SJCRH30 (cell line): ENCODE data around the gene CD4. TPM values are rescaled to one million over a fixed set of nuclear protein-coding genes. Genes with fewer than 3 reads are reported as not detected.
"Not testable (repeated sequence)": the region's sequence is repeated elsewhere in the genome, so short reads cannot be mapped to it uniquely, and the experiment has no call there.

Experiments
- DNase-seq, 2 experiments: peaks; one replicate each; pipeline ENCODE4 v3.0.0-alpha.2; 2015 to 2020
- H3K27ac ChIP-seq: fragments of 250-450 bp; sonication (Bioruptor Pico); 2 replicates; pipeline ENCODE4 v1.5.1; 2020; ENCODE audit warnings: mild to moderate bottlenecking, moderate library complexity
- H3K27me3 ChIP-seq: fragments of 250-450 bp; sonication (Bioruptor Pico); 2 replicates; pipeline ENCODE4 v1.5.1; 2020; ENCODE audit warnings: mild to moderate bottlenecking, moderate library complexity
- H3K36me3 ChIP-seq: fragments of 250-450 bp; sonication (Bioruptor Pico); 2 replicates; pipeline ENCODE4 v1.5.1; 2020; ENCODE audit warnings: mild to moderate bottlenecking, moderate library complexity
- H3K4me1 ChIP-seq: fragments of 250-450 bp; sonication (Bioruptor Pico); 2 replicates; pipeline ENCODE4 v1.5.1; 2020; ENCODE audit warnings: mild to moderate bottlenecking, moderate library complexity
- H3K4me3 ChIP-seq: fragments of 250-450 bp; sonication (Bioruptor Pico); 2 replicates; pipeline ENCODE4 v1.5.1; 2020; ENCODE audit warnings: mild to moderate bottlenecking, moderate library complexity
- H3K9me3 ChIP-seq: fragments of 250-450 bp; sonication (Bioruptor Pico); replicated peaks from 2 replicates; pipeline ENCODE4 v1.5.1; 2020; ENCODE audit warnings: mild to moderate bottlenecking, moderate library complexity
- total RNA-seq: library from RNA; depleted of rRNA; stranded (reverse); fragments of >200 nt; shearing (Covaris generic); gene quantifications from 2 replicates; pipeline ENCODE4 v1.2.3, GENCODE V29; 2014; rRNA removed

The CD4 gene
- total RNA-seq = not detected in 2 replicates

DNA sequence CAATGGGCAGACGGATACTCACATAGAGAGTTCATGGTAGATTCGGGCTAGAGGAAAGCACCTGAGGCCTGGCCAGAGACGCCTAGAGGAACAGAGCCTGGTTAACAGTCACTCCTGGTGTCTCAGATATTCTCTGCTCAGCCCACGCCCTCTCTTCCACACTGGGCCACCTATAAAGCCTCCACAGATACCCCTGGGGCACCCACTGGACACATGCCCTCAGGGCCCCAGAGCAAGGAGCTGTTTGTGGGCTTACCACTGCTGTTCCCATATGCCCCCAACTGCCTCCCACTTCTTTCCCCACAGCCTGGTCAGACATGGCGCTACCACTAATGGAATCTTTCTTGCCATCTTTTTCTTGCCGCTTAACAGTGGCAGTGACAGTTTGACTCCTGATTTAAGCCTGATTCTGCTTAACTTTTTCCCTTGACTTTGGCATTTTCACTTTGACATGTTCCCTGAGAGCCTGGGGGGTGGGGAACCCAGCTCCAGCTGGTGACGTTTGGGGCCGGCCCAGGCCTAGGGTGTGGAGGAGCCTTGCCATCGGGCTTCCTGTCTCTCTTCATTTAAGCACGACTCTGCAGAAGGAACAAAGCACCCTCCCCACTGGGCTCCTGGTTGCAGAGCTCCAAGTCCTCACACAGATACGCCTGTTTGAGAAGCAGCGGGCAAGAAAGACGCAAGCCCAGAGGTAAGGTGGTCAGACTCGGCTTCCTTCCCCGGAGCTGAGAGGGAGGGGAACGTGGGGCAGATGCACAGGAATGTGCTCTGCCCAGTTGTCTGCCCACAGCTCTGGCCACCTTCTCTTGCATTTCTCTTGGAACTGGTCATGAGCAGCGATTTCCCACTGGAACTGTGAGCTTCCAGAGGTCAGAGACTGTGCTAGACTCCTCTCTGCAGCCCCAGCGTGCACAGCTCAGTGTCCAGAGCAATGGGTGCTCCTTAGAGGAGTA, at the start of gene CD4:
Gene CD4, plus strand, starts transcription at position 557 of the 953 bp plus-strand sequence. CDS start 10,611 bp downstream, outside the sequence.
- no peaks in the 10 kb centered on the region for H3K9me3 ChIP-seq
- H3K4me1 ChIP-seq = peaks cover 9% of the 10 kb centered on the region; the same call in 1 of the 2 replicates
- DNase-seq = no peak
- no peak within 1 kb of the TSS for H3K4me3 ChIP-seq
- no peaks in the 10 kb centered on the region; the same call in 1 of the 2 replicates for H3K27me3 ChIP-seq
- no peak within 1 kb of the TSS for H3K27ac ChIP-seq
- H3K36me3 ChIP-seq = no peaks in the 10 kb centered on the region

GRCh38 chr12:6742080-6742479, 47.2 kb upstream of the CD4 start:
- not testable (repeated sequence) for DNase-seq, H3K27ac ChIP-seq, H3K4me3 ChIP-seq, H3K4me1 ChIP-seq, H3K27me3 ChIP-seq, H3K9me3 ChIP-seq, H3K36me3 ChIP-seq

DNA sequence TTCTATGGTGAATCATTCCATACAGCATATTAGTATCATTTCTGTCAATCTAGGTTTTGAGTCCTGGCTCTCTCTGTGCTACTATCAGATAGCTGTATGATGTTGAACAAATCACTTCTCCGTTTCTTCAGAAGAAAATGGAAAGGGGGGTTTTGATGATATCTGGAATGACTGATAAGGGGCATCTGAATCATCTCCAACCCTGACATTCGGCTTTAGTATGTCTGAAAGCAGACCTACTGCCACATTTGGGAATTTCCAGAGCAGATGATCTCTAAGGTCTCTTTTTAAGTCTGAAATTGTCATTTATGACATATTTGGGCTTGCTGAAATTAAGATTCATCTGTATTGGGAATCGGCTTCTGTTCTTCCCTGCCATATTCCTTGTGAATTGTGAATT, 46.5 kb upstream of the CD4 start:
- Histone ChIP-seq H3K27ac (no peak overlapping the region), H3K36me3 (peaks cover 12% of the 10 kb centered on the region), H3K27me3 (no peaks in the 10 kb centered on the region), H3K9me3 (no peaks in the 10 kb centered on the region), H3K4me1 (no peaks in the 10 kb centered on the region), H3K4me3 (no peak overlapping the region)
- DNase-seq = no peak

- H3K36me3 ChIP-seq = peaks cover 17% of the 10 kb centered on the region
- not testable (repeated sequence) for H3K27ac ChIP-seq, DNase-seq, H3K4me1 ChIP-seq, H3K9me3 ChIP-seq, H3K27me3 ChIP-seq, H3K4me3 ChIP-seq
These were observed 46.0 kb upstream of the CD4 start for GRCh38 chr12:6743300-6743699.

DNA sequence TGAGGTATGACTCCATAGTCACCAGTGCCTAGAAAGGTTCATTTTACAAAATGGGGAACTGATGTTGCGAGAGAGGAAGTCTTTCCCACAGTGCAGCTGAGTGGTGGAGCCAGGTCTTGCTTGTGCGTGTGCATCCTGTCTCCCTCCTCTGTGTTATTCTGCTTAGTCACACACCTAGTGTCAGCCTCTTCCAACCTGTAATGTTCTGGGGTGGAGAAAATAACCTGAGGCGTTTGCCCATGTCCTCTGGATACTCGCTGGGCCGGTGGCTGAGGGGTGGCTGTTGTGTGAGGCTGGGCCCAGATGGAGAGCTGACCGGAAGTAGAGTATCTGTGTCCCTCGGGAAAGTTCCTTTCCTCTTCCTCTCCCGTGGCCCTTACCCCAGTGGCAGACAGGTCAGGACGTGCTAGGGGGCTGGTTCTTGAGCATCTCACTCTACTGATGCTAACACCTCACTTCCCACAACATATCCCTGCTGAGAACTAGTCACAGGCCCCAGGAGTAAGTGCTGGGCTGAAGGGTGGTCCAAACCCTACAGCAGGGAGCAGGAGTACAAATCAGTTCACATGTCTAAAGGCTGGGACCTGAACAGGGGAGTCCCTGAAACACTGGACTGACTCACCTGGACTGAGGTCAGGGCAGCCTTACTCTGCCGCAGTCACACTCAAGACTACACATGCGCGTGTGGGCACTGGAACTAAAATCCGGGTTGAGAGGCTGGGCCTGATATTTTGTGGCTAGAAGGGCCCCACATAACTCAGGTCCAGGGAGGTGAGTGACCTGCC, 43.4 kb upstream of the CD4 start:
- H3K4me3 ChIP-seq = no peak overlapping the region
- no peak overlapping the region for H3K27ac ChIP-seq
- H3K4me1 ChIP-seq = no peaks in the 10 kb centered on the region
- no peaks in the 10 kb centered on the region for H3K27me3 ChIP-seq
- H3K9me3 ChIP-seq = no peaks in the 10 kb centered on the region
- H3K36me3 ChIP-seq = peaks cover 34% of the 10 kb centered on the region
- no peak for DNase-seq

- no peaks in the 10 kb centered on the region for H3K9me3 ChIP-seq
- no peak overlapping the region for H3K4me3 ChIP-seq
- H3K36me3 ChIP-seq = peaks cover 46% of the 10 kb centered on the region
- peaks cover 4% of the 10 kb centered on the region for H3K4me1 ChIP-seq
- no peaks in the 10 kb centered on the region for H3K27me3 ChIP-seq
- no peak for DNase-seq
- H3K27ac ChIP-seq = no peak overlapping the region
These were observed 42.1 kb upstream of the CD4 start for GRCh38 chr12:6747216-6747615.

GRCh38 chr12:6748761-6749160, 40.6 kb upstream of the CD4 start:
- H3K27me3 ChIP-seq = no peaks in the 10 kb centered on the region
- no peak for DNase-seq
- H3K4me3 ChIP-seq = no peak overlapping the region
- peaks cover 46% of the 10 kb centered on the region for H3K36me3 ChIP-seq
- H3K27ac ChIP-seq = no peak overlapping the region
- H3K4me1 ChIP-seq = peaks cover 5% of the 10 kb centered on the region
- H3K9me3 ChIP-seq = no peaks in the 10 kb centered on the region

DNA sequence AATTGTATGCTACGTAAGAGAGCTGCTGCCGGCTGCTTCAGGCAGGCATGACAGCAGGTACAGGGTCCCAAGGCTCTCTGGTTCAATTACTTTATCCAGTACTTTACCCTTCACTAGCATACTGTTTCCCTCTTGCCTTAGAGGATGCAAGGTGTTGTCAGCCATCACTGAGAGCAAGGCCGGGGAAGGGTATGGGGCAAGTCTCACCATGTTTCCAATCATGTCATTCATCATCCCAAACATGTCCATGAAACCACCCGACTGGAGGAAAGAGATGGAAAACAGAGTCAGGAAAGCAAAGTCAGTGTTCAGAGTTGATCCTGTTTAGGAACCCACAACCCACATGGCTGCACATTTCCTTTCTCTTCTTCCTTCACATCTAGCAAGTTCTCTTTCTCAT, 38.8 kb upstream of the CD4 start:
- peaks cover 45% of the 10 kb centered on the region for H3K36me3 ChIP-seq
- no peak for DNase-seq
- H3K4me1 ChIP-seq = peaks cover 10% of the 10 kb centered on the region
- no peaks in the 10 kb centered on the region for H3K9me3 ChIP-seq
- H3K4me3 ChIP-seq = no peak overlapping the region
- no peaks in the 10 kb centered on the region for H3K27me3 ChIP-seq
- no peak overlapping the region for H3K27ac ChIP-seq

GRCh38 chr12:6751767-6752166, 37.6 kb upstream of the CD4 start:
- Histone ChIP-seq H3K9me3 (no peaks in the 10 kb centered on the region), H3K4me1 (peaks cover 10% of the 10 kb centered on the region), H3K4me3 (peak overlapping the region; percentile 93), H3K27ac (no peak overlapping the region; the same call in 1 of the 2 replicates), H3K27me3 (no peaks in the 10 kb centered on the region), H3K36me3 (peaks cover 41% of the 10 kb centered on the region)
- no peak for DNase-seq

DNA sequence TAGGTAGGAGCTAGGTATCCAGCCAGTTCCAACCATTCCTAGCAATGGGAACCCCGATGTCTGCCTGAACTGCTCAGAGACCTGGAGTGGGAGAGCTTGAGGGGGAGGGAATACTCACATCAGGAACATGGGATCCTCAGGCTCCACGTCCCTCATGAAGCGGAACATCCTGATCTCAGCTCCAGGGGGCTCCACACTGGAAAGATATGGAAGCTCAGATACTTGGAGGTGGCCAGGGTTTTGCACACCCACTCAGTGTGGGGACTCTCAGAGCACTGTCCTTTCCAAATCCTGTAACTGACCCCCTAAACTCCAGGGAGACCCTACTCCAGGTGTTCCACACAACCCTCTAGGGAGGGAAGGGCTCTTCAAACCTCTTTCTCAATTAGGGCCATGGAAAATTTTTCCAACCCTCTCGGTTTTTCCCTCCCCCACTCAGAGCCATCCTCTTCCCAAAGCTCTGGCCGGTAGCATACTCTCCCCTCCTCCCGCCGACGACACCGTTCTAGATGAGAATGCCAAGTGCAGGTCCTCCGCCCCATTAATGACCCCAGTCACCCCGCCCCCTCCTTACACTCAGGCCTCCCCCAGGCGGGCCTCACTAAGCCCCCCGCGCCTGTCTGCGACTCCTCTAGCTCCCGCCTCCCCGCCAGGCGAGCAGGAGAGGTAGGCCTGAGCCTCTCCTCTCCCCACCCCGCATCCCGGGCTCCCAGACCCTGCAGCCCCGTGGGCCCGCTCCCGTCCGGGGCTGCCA, 37.0 kb upstream of the CD4 start:
- no peaks in the 10 kb centered on the region for H3K9me3 ChIP-seq
- H3K36me3 ChIP-seq = peaks cover 38% of the 10 kb centered on the region
- H3K27ac ChIP-seq = peak overlapping the region; percentile 78
- peak; percentile 66 to 67 for DNase-seq
- no peaks in the 10 kb centered on the region for H3K27me3 ChIP-seq
- H3K4me3 ChIP-seq = peak overlapping the region; percentile 93
- peaks cover 10% of the 10 kb centered on the region for H3K4me1 ChIP-seq

DNA sequence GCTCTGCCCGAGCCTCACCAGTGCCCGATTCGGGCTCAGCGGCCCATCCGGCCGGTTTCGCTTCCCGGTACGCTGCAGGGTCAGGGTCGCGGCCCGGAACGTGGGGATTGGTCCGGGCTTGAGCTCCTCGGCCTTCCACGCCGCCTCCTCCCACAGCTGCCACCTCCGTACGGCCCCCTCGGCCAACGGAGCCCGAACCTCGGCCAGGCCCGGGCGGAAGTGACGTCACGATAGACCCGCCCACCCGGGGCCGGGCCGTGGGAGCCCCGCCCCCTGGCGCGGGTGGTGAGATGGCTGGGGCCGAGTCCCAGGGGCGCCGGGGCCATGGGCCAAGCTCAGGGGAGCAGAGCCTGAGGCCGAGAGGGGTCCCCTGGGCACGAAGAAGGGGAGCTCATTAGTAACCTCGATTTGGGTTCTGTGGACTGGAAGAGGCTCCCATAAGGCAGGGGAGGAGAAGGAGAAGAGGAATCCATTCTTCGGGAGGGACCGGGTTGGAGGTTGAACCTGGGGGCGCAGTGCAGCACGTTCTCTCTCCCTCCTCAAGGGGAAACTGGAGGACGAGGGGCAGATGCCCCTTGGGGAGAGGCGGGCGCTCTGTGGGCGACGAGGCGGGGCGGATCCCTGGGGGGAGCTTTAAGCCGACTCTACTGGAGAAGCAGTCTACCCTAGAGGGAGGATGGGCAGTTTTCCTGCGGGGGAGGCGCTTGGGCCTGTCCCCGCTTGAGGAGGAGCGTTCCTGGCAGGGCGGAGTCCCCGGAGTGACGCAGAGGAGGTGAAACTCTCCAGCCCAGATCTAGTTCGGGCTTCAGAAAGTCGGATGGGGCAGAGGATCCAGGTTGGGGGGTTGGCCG, 36.2 kb upstream of the CD4 start, which contains the start of gene MLF2:
Gene MLF2, minus strand, starts transcription at position 221 of the 851 bp plus-strand sequence. CDS start 807 bp downstream, outside the sequence.
- Histone ChIP-seq H3K27me3 (no peaks in the 10 kb centered on the region), H3K9me3 (no peaks in the 10 kb centered on the region), H3K4me1 (peaks cover 10% of the 10 kb centered on the region), H3K27ac (peak within 1 kb of the TSS; percentile 78), H3K4me3 (peak within 1 kb of the TSS; percentile 93), H3K36me3 (peaks cover 30% of the 10 kb centered on the region)
- peak; percentile 98 for DNase-seq

- DNase-seq = no peak
- Histone ChIP-seq H3K9me3 (no peaks in the 10 kb centered on the region), H3K27me3 (no peaks in the 10 kb centered on the region), H3K4me1 (peaks cover 10% of the 10 kb centered on the region), H3K27ac (no peak overlapping the region), H3K4me3 (peak overlapping the region; percentile 93), H3K36me3 (peaks cover 27% of the 10 kb centered on the region)
These were observed 35.5 kb upstream of the CD4 start for GRCh38 chr12:6753772-6754356.

DNA sequence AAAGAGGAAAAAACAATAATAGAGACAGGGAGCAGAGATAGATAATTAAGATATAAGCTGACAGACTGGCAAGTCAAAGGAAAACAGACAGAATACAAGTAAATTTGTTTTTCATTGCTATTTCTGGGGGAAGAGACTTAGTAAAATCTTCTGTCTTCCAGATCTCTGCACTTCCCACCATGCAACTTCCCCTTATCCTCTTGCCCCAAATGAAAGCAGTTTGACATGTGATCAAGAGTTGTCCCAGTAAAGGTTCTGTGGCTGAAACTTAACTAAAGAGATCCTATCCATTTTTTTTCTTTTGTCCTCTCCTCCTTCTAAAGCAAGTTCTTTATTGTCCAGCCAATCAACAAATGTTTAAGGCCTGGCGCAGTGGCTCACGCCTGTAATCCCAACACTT, 34.9 kb upstream of the CD4 start:
- Histone ChIP-seq H3K27me3 (no peaks in the 10 kb centered on the region), H3K36me3 (peaks cover 25% of the 10 kb centered on the region), H3K9me3 (no peaks in the 10 kb centered on the region), H3K4me3 (no peak overlapping the region), H3K4me1 (peaks cover 10% of the 10 kb centered on the region), H3K27ac (no peak overlapping the region)
- no peak for DNase-seq
